ENCODE results near the gene NDUFV3.
"Not testable (repeated sequence)": the region's sequence is repeated elsewhere in the genome, so short reads cannot be mapped to it uniquely, and the experiment has no call there.

The NDUFV3 gene

DNA sequence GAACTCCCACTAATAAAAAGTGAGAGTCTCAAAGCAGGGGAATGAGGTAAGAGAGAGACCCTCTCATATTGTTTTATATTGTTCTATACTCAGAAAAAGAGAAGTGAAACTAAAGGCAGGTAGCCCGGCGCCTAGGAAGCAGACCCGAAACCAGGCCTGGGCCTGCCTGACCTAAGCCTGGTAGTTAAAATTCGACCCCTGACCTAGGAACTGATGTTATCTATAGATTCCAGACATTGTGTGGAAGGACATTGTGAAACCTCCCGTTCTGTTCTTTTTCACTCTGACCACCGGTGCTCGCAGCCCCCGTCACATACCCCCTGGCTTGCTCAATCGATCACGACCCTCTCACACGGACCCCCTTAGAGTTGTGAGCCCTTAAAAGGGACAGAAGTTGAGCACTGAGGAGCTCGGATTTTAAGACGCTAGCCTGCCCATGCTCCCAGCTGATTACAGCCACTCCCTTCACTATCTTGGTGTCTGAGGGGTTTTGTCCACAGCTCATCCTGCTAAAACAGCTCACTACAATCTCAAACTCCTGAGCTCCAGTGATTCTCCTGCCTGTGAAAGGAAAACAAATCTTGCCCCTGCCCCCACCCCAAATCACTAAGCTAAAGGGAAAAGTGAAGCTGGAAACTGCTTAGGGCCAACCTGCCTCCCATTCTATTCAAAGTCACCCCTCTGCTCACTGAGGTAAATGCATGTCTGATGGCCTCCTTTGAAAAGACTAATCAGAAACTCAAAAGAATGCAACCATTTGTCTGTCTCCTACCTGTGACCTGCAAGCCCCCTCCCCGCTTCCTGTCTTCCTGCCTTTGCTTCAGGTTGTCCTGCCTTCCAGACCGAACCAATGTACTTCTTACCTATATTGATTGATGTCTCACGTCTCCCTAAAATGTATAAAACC is 44.2 kb downstream of the NDUFV3 start:
- not testable (repeated sequence) for DNase-seq (ENCODE audit: low read depth)

GRCh38 chr21:42937960-42938605 is 45.0 kb downstream of the NDUFV3 start:
- no peak for DNase-seq (ENCODE audit: low read depth)

DNA sequence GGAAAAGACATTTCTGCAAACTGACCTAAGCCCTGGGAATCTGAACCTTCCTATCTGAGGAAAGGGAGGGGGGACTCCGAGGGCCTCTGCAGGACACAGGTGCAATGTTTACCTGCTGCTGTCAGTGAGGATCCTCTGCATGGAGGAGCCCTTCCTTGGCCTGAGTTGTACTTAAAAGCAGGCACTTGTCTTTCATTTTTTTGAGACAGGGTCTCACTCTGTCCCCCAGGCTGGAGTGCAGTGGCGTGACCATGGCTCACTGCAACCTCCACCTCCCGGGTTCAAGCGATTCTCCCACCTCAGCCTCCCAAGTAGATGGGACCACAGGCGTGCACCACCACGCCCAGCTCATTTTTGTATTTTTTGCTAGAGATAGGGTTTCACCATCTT is 45.5 kb downstream of the NDUFV3 start:
- not testable (repeated sequence) for DNase-seq (ENCODE audit: low read depth)

GRCh38 chr21:42939582-42940413 is 46.7 kb downstream of the NDUFV3 start:
- peak; percentile 98 for DNase-seq (ENCODE audit: low read depth)

DNA sequence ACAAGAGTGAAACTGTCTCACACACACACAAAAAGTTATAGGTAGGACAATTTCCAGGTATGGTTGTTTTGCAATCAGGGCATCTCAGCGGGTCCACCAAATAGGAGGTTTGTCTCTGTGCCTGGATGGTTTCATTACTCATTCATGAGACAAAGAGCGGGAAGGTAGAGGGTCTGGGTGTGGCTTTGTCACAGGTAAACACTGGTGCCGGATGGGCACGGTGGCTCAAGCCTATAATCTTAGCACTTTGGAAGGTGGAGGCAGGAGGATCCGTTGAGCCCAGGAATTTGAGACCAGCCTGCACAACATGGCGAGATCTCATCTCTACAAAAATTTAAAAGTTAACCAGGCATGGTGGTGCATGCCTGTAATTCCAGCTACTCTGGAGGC is 48.6 kb downstream of the NDUFV3 start:
- DNase-seq (ENCODE audit: low read depth): no peak

DNA sequence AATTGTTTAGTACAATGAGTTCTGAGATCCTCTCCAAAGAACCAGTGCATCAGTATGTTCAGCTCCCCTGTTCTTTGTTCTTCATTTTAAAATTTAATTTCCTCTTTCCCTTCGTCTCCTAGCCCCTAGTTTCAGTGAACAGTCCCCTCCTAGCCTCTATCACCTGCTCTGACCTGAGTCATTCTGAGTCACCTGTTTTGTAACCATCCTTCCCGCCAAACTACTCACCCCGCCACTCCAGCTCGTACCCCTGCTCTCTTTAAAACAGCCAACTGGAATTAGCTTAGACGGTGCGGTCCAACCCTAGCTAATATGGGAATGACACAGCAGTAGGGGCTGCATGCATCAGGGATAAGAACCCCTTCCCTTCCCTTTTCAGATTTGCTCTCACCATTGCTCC is 49.1 kb downstream of the NDUFV3 start:
- no peak for DNase-seq (ENCODE audit: low read depth)

DNA sequence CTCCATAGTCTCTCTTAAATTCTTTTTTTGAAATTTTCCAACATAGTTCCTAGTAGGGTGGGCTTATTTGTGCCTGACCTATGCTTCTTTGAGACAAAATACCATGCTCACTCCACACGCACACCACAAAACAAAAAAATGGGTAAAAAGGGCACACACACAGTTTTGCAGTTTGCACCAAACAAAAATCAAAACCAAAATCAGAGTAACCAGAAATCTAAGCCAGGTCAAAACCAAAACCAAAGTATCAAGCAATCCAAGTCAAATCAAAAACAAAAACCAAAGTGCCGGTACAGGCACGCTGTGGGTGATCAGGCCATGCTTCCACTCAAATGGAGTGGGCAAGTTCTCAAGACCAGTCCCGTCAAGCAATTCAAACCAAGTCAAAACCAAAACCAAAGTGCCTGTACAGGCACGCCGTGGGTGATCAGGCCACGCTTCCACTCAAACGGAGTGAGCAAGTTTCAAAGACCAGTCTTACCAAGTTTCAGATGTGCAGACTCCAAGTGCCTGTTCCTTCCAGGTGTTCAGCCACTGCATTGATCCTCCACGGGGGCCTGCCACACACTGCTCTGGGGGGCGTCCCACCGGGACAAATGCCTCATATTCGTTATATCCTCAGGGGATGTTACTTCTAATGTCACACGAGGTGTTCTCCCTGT is 56.1 kb downstream of the NDUFV3 start:
- DNase-seq (ENCODE audit: low read depth): not testable (repeated sequence)

- DNase-seq (ENCODE audit: low read depth): not testable (repeated sequence)
Measured at GRCh38 chr21:42951193-42951592, 58.1 kb downstream of the NDUFV3 start.

DNA sequence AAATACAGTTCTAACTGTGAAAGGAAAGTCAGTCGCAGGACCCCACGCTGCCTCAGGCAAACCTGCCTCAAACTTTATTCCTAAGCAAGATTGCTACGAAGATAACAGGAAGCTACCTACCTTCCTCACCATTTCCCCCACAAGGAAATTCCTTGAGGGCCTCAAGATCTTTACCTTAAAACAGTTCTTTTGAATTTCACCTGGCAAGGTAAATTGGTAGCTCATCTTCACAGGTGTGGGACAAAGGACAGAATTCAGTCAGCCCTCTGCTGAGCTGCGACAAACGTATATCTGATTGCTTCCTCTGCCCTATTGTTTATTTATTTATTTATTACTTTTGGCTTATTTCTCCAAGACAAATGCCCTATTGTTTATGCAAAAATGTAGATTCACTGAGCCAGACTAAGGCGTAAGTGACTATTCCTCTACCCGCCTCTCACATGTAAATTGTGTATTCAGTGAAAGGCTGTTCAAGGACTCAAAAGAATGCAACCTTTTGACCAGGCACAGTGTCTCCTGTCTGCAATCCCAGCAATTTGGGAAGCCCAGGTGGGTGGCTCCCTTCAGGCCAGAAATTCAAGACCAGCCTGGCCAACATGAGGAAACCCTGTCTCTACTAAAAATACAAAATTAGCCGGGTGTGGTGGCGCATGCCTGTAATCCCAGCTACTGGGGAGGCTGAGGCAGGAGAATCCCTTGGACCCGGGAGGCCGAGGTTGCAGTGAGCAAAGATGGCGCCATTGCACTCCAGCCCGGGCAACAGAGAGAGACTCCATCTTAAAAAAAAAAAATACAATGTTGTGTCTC is 63.9 kb downstream of the NDUFV3 start:
- no peak for DNase-seq (ENCODE audit: low read depth)

DNA sequence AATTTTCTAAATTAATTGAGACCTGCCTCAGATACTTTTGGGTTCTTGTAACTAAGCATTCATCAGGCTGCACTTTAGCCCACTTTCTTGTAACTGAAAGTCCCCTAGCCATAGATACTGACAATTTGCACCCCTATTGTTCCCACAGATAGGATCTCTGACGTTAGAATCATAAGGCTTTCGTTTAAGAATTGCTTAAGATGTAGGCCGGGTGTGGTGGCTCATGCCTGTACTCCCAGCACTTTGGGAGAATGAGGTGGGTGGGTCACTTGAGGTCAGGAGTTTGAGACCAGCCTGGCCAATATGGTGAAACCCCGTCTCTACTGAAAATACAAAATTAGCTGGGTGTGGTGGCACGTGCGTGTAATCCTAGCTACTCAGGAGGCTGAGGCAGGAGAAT is 65.0 kb downstream of the NDUFV3 start:
- DNase-seq (ENCODE audit: low read depth): not testable (repeated sequence)

DNA sequence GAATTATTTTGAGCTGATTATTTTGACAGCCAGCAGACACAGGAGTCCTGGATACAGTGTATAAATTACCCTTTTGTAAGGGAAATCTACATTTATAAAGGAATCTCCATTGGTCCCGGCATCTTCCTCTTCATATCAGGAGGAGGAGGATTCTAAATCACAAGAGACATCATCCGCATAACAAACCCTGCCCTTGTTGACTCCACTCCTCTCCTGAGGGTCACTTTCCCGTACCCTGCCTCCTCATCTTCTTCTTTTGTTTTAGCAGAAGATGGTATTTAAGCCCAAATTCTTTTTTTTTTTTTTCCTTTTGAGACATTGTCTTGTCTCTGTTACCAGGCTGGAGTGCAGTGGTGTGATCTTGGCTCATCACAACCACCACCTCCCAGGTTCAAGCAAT is 66.6 kb downstream of the NDUFV3 start:
- DNase-seq (ENCODE audit: low read depth): no peak

- no peak for DNase-seq (ENCODE audit: low read depth)
Measured at GRCh38 chr21:42962380-42963007, 69.4 kb downstream of the NDUFV3 start.

Data from iris pigment epithelial cell (primary cell).